GM19397 (cell line): Measurements from ENCODE around the gene KIF26A.

Experiments
- ATAC-seq: cut with Tn5 transposase; IDR thresholded peaks from one replicate; pipeline ENCODE4 v1.9.1; 2021; ENCODE audit warnings: mild to moderate bottlenecking, moderate library complexity; ENCODE audit not compliant: unreplicated experiment

The KIF26A gene

GRCh38 chr14:104155513-104155912 is 17.1 kb downstream of the KIF26A start:
- ATAC-seq = no peak

GRCh38 chr14:104156142-104156541 is 17.8 kb downstream of the KIF26A start:
- no peak for ATAC-seq

- no peak for ATAC-seq
Observed at GRCh38 chr14:104157016-104157928, 18.9 kb downstream of the KIF26A start.

GRCh38 chr14:104158827-104159798 is 20.7 kb downstream of the KIF26A start:
- ATAC-seq = no peak

GRCh38 chr14:104159990-104160389 is 21.6 kb downstream of the KIF26A start:
- no peak for ATAC-seq

GRCh38 chr14:104161602-104162367 is 23.4 kb downstream of the KIF26A start:
- no peak for ATAC-seq

- no peak for ATAC-seq
Observed at GRCh38 chr14:104162495-104162894, 24.1 kb downstream of the KIF26A start.

- no peak for ATAC-seq
Observed at GRCh38 chr14:104163541-104163940, 25.2 kb downstream of the KIF26A start.

- ATAC-seq = no peak
Observed at GRCh38 chr14:104164041-104164440, 25.7 kb downstream of the KIF26A start.

- ATAC-seq = no peak
Observed at GRCh38 chr14:104164512-104164911, 26.1 kb downstream of the KIF26A start.

- no peak for ATAC-seq
Observed at GRCh38 chr14:104166698-104167097, 28.3 kb downstream of the KIF26A start.

- ATAC-seq = no peak
Observed at GRCh38 chr14:104168603-104169002, 30.2 kb downstream of the KIF26A start.

- ATAC-seq = no peak
Observed at GRCh38 chr14:104169005-104169698, 30.8 kb downstream of the KIF26A start.

GRCh38 chr14:104169699-104170479 is 31.5 kb downstream of the KIF26A start:
- no peak for ATAC-seq

GRCh38 chr14:104171029-104171697 is 32.8 kb downstream of the KIF26A start:
- no peak for ATAC-seq

GRCh38 chr14:104171895-104172294 is 33.5 kb downstream of the KIF26A start:
- ATAC-seq = no peak

GRCh38 chr14:104172349-104172748 is 34.0 kb downstream of the KIF26A start:
- no peak for ATAC-seq

- ATAC-seq = no peak
Observed at GRCh38 chr14:104172880-104173279, 34.5 kb downstream of the KIF26A start.

- ATAC-seq = no peak
Observed at GRCh38 chr14:104174051-104174450, 35.7 kb downstream of the KIF26A start.
